ENCODE measurements around the gene EPB41.

- TF ChIP-seq, protein P1, sequence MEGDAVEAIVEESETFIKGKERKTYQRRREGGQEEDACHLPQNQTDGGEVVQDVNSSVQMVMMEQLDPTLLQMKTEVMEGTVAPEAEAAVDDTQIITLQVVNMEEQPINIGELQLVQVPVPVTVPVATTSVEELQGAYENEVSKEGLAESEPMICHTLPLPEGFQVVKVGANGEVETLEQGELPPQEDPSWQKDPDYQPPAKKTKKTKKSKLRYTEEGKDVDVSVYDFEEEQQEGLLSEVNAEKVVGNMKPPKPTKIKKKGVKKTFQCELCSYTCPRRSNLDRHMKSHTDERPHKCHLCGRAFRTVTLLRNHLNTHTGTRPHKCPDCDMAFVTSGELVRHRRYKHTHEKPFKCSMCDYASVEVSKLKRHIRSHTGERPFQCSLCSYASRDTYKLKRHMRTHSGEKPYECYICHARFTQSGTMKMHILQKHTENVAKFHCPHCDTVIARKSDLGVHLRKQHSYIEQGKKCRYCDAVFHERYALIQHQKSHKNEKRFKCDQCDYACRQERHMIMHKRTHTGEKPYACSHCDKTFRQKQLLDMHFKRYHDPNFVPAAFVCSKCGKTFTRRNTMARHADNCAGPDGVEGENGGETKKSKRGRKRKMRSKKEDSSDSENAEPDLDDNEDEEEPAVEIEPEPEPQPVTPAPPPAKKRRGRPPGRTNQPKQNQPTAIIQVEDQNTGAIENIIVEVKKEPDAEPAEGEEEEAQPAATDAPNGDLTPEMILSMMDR (IDR thresholded peaks at IDR 0.05; ENCODE audit: poor library complexity) = no peak
- no peak for TF ChIP-seq EZH2 (IDR thresholded peaks at IDR 0.05; ENCODE audit: borderline replicate concordance)
- TF ChIP-seq EZH2phosphoT487 (IDR thresholded peaks at IDR 0.05; ENCODE audit: low read depth, severe bottlenecking, unreplicated experiment) = no peak
Observed at GRCh38 chr1:29094433-29094832, 180.1 kb downstream of the EPB41 start.

All from hepatocyte (in vitro differentiated cells).